DND-41 (cell line): Measurements from ENCODE around the gene PAPSS2.

Source experiments
- ATAC-seq: fragments of 200-7000 bp; cut with Tn5 transposase; 3 replicates; pipeline ENCODE4 v1.9.1; 2021; ENCODE audit warnings: low read depth; ENCODE audit not compliant: insufficient read depth
- DNase-seq: peaks from one replicate; pipeline ENCODE4 v3.0.0-alpha.2; 2020
- H2AFZ ChIP-seq: 2 replicates; pipeline ENCODE4 v1.6.0; 2012; ENCODE audit warnings: low read depth, low read length
- H3K27ac ChIP-seq: 2 replicates; pipeline ENCODE4 v1.5.1; 2012; ENCODE audit warnings: low read length, inconsistent platforms
- H3K27me3 ChIP-seq: fragments of 200-600 bp; sonication (generic); 2 replicates; pipeline ENCODE4 v1.6.0; 2012; ENCODE audit warnings: low read length, mild to moderate bottlenecking, inconsistent platforms; ENCODE audit not compliant: insufficient read depth, poor library complexity
- H3K36me3 ChIP-seq: 2 replicates; pipeline ENCODE4 v1.5.1; 2012; ENCODE audit warnings: low read length, inconsistent platforms; ENCODE audit not compliant: insufficient read depth
- H3K4me1 ChIP-seq: 2 replicates; pipeline ENCODE4 v1.5.1; 2012; ENCODE audit warnings: mild to moderate bottlenecking, low read length; ENCODE audit not compliant: insufficient read depth
- H3K4me2 ChIP-seq: 2 replicates; pipeline ENCODE4 v1.6.0; 2012; ENCODE audit warnings: mild to moderate bottlenecking, moderate library complexity, low read length, inconsistent platforms; ENCODE audit not compliant: insufficient read depth
- H3K4me3 ChIP-seq, 2 experiments: fragments of 200-600 bp in 1 of 2; shearing (Covaris generic) in 1 of 2; 2 replicates each; pipeline ENCODE4 v1.5.1; 2012 to 2016; ENCODE audit warnings: inconsistent platforms in 2 of 2, low read length in 2 of 2, mild to moderate bottlenecking in 2 of 2, low read depth in 1 of 2, moderate library complexity in 1 of 2
- H3K79me2 ChIP-seq: 2 replicates; pipeline ENCODE4 v1.6.0; 2012; ENCODE audit warnings: low read length, inconsistent platforms; ENCODE audit not compliant: insufficient read depth
- H3K9ac ChIP-seq: 2 replicates; pipeline ENCODE4 v1.6.0; 2012; ENCODE audit warnings: low read depth, mild to moderate bottlenecking, inconsistent platforms, low read length, moderate library complexity
- H3K9me3 ChIP-seq: 2 replicates; pipeline ENCODE4 v1.5.1; 2012; ENCODE audit warnings: low read length, moderate library complexity, mild to moderate bottlenecking, inconsistent platforms; ENCODE audit not compliant: insufficient read depth, severe bottlenecking
- H4K20me1 ChIP-seq: 2 replicates; pipeline ENCODE4 v1.6.0; 2012; ENCODE audit warnings: low read length; ENCODE audit not compliant: insufficient read depth
- CTCF ChIP-seq: IDR thresholded peaks from 2 replicates; pipeline ENCODE4 v1.5.1; 2012; ENCODE audit warnings: borderline replicate concordance, low read length, moderate library complexity, mild to moderate bottlenecking; ENCODE audit not compliant: poor library complexity, severe bottlenecking; ENCODE audit errors: extremely low read depth
- EZH2 ChIP-seq: IDR thresholded peaks from 3 replicates; pipeline ENCODE4 v1.6.1; 2012; ENCODE audit warnings: borderline replicate concordance, low read depth, mild to moderate bottlenecking, moderate library complexity, low read length, inconsistent platforms; ENCODE audit not compliant: severe bottlenecking

The PAPSS2 gene

GRCh38 chr10:87712913-87713616 is 53.4 kb downstream of the PAPSS2 start:
- Histone ChIP-seq H3K4me3 (no peak overlapping the region), H3K79me2 (no peaks in the 10 kb centered on the region), H4K20me1 (no peaks in the 10 kb centered on the region), H3K27ac (no peak overlapping the region), H3K36me3 (no peaks in the 10 kb centered on the region), H3K9me3 (no peaks in the 10 kb centered on the region), H2AFZ (no peak overlapping the region), H3K4me2 (no peak overlapping the region), H3K9ac (no peak overlapping the region), H3K4me1 (no peaks in the 10 kb centered on the region), H3K27me3 (peaks cover 4% of the 10 kb centered on the region)
- DNase-seq (no peak), ATAC-seq (no peak)
- no peak for TF ChIP-seq EZH2
- no peak for TF ChIP-seq CTCF

GRCh38 chr10:87713707-87714106 is 54.0 kb downstream of the PAPSS2 start:
- Histone ChIP-seq H4K20me1 (no peaks in the 10 kb centered on the region), H3K36me3 (no peaks in the 10 kb centered on the region), H3K79me2 (no peaks in the 10 kb centered on the region), H2AFZ (no peak overlapping the region), H3K27me3 (peaks cover 4% of the 10 kb centered on the region), H3K27ac (no peak overlapping the region), H3K4me3 (no peak overlapping the region), H3K4me1 (no peaks in the 10 kb centered on the region), H3K9me3 (no peaks in the 10 kb centered on the region), H3K9ac (no peak overlapping the region), H3K4me2 (no peak overlapping the region)
- ATAC-seq (no peak), DNase-seq (no peak)
- TF ChIP-seq EZH2 (no peak), CTCF (no peak)

GRCh38 chr10:87715552-87716347 is 56.1 kb downstream of the PAPSS2 start:
- Histone ChIP-seq H4K20me1 (no peaks in the 10 kb centered on the region), H2AFZ (no peak overlapping the region), H3K4me1 (no peaks in the 10 kb centered on the region), H3K9ac (no peak overlapping the region), H3K4me3 (no peak overlapping the region), H3K27me3 (peaks cover 4% of the 10 kb centered on the region), H3K9me3 (no peaks in the 10 kb centered on the region), H3K27ac (no peak overlapping the region), H3K79me2 (no peaks in the 10 kb centered on the region), H3K36me3 (no peaks in the 10 kb centered on the region), H3K4me2 (no peak overlapping the region)
- no peak for ATAC-seq
- no peak for DNase-seq
- TF ChIP-seq CTCF (no peak), EZH2 (no peak)
